GM12891 (cell line): ENCODE results near the gene FAM171A2. TPM values are rescaled to one million over a fixed set of nuclear protein-coding genes. Genes with fewer than 3 reads are reported as not detected.

Experiments used
- DNase-seq: peaks from one replicate; pipeline ENCODE4 v3.0.0; 2011; ENCODE audit warnings: low spot score; ENCODE audit not compliant: insufficient read length
- FAIRE-seq: peaks from 2 replicates; lab custom pipeline; 2011; peaks lifted over from hg19 to GRCh38; lab: Jason Lieb, UNC
- PAX5 ChIP-seq: IDR thresholded peaks from 2 replicates; pipeline ENCODE4 v1.6.1; 2011; ENCODE audit warnings: low read length, moderate library complexity, mild to moderate bottlenecking; ENCODE audit not compliant: insufficient read depth, severe bottlenecking
- POLR2A ChIP-seq: IDR thresholded peaks from 2 replicates; pipeline ENCODE4 v1.6.1; 2011; ENCODE audit warnings: low read depth, low read length, control low read depth
- POLR2AphosphoS5 ChIP-seq: IDR thresholded peaks from 2 replicates; pipeline ENCODE4 v1.6.1; 2011; ENCODE audit warnings: low read depth, low read length, control low read depth
- POU2F2 ChIP-seq: IDR thresholded peaks from 2 replicates; pipeline ENCODE4 v1.6.1; 2011; ENCODE audit warnings: low read depth, mild to moderate bottlenecking, control low read depth, low read length, moderate library complexity
- SPI1 ChIP-seq: IDR thresholded peaks from 2 replicates; pipeline ENCODE4 v1.6.1; 2011; ENCODE audit warnings: low read depth, low read length, control low read depth
- TAF1 ChIP-seq: IDR thresholded peaks from 2 replicates; pipeline ENCODE4 v1.6.1; 2011; ENCODE audit warnings: low read depth, low read length, control low read depth
- polyA plus RNA-seq: library from polyadenylated mRNA; unstranded; fragments of >200 nt; gene quantifications from one replicate; pipeline ENCODE4 v1.2.1, GENCODE V29; 2012; ENCODE audit warnings: low read depth, missing spikeins, inconsistent platforms; ENCODE audit not compliant: missing spikeins

The FAM171A2 gene
- polyA plus RNA-seq, result 0.98 TPM

- peak; percentile 70 for FAIRE-seq
- DNase-seq, result peak; percentile 91
- TF ChIP-seq PAX5 (peak; percentile 11), POLR2AphosphoS5 (no peak)
Measured at GRCh38 chr17:44363613-44364159, at the start of gene FAM171A2. Gene FAM171A2, minus strand, starts transcription at chr17:44363853. Its CDS starts 139 bp downstream, at chr17:44363714.

DNA sequence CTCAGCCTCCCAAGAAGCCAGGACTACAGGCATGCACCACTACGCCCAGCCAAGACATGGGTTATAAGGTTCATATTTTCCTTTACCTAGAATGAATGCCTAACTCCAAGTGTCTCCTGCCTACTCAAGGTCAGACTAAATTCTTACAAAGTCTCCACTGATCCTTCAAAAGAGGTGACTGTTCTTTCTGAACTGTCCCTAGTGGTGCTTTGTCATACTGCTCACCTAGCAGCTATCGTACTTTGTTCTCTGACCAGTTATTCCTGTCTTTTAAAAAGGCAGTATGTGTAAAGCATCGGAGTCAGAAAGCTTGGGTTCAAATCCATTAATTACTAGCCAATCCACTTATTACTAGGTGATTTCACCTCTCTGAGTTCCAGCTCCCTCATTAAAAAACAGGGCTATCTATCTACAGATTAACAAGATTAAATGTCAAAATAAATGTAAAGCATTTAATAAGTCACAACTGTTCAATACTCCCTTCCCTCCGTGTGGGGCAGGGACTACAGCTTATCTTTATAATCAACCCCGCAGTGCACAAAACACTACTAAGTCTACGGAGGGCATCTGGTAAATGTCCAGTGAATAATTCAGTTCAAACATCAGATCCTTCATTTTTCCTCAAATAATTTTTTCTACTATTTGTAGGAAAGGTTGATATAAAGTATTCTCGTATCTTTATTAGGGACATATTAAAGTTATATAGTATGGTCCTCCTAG is 45.8 kb upstream of the FAM171A2 start:
- no peak for TF ChIP-seq POU2F2
- no peak for TF ChIP-seq TAF1
- TF ChIP-seq POLR2AphosphoS5, result no peak
- TF ChIP-seq SPI1, result no peak
- TF ChIP-seq POLR2A, result no peak
- no peak for TF ChIP-seq PAX5
- peak; percentile 9 for FAIRE-seq

DNA sequence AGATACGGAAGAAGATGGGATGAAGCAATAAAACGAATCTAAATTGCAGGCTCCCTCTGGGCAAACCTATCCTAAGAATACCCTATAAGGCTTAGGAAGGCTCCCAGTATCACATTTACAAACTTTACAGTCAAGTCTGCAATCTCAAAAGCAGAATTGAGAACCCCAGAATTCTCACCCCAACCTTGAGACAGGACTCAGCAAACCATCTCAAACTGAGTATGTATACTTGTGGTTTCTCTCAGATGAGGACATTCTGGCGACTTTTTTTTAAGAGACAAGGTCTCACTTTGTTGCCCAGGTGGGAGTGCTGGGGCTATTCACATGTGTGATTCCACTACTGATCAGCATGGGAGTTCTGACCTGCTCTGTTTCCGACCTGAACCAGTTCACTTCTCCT is 45.1 kb upstream of the FAM171A2 start:
- DNase-seq, result no peak
- TF ChIP-seq TAF1 (no peak), POLR2A (no peak), POU2F2 (no peak), SPI1 (peak; percentile 80), POLR2AphosphoS5 (no peak), PAX5 (no peak)
- FAIRE-seq, result peak; percentile 71

More for the DNA sequence above, 45.8 kb upstream of the FAM171A2 start:
- no peak for DNase-seq

DNA sequence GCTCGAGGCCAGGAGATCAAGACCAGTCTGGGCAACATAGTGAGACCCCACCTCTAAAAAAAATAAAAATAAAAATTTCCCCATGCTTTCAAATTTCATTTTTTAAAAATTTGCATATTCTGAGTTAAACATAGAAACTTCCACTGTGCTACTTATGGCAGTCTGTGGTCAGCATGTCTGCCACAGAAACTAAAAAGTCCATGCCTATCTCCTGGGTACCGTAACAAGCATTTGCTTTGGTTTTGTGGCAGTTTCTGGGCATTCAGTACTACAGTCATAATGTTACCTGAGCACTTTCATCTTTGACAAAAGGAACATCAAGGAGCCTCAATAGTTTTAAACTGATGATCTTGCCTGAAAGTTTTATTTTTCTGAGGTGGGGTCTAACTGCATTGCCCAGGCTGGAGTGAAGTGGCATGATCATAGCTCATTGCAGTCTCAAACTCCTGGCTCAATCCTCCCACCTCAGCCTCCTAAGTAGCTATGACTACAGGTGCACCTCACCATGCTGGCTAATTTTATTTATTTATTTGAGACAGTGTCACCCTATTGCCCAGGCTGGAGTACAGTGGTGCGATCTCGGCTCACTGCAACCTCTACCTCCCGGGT is 39.0 kb upstream of the FAM171A2 start:
- DNase-seq (no peak), FAIRE-seq (peak; percentile 51)
- TF ChIP-seq POU2F2, result peak; percentile 81
- TF ChIP-seq POLR2A, result no peak
- no peak for TF ChIP-seq SPI1
- TF ChIP-seq TAF1, result no peak

GRCh38 chr17:44400226-44400847 is 36.7 kb upstream of the FAM171A2 start:
- DNase-seq (no peak), FAIRE-seq (peak; percentile 69)
- TF ChIP-seq POLR2AphosphoS5, result no peak
- no peak for TF ChIP-seq TAF1
- no peak for TF ChIP-seq PAX5
- TF ChIP-seq POU2F2, result no peak
- no peak for TF ChIP-seq POLR2A
- no peak for TF ChIP-seq SPI1

GRCh38 chr17:44398692-44399691 is 35.3 kb upstream of the FAM171A2 start:
- DNase-seq (no peak), FAIRE-seq (no peak)
- TF ChIP-seq SPI1, result no peak
- no peak for TF ChIP-seq POU2F2
- no peak for TF ChIP-seq POLR2A
- TF ChIP-seq POLR2AphosphoS5, result no peak
- TF ChIP-seq PAX5, result no peak
- no peak for TF ChIP-seq TAF1

DNA sequence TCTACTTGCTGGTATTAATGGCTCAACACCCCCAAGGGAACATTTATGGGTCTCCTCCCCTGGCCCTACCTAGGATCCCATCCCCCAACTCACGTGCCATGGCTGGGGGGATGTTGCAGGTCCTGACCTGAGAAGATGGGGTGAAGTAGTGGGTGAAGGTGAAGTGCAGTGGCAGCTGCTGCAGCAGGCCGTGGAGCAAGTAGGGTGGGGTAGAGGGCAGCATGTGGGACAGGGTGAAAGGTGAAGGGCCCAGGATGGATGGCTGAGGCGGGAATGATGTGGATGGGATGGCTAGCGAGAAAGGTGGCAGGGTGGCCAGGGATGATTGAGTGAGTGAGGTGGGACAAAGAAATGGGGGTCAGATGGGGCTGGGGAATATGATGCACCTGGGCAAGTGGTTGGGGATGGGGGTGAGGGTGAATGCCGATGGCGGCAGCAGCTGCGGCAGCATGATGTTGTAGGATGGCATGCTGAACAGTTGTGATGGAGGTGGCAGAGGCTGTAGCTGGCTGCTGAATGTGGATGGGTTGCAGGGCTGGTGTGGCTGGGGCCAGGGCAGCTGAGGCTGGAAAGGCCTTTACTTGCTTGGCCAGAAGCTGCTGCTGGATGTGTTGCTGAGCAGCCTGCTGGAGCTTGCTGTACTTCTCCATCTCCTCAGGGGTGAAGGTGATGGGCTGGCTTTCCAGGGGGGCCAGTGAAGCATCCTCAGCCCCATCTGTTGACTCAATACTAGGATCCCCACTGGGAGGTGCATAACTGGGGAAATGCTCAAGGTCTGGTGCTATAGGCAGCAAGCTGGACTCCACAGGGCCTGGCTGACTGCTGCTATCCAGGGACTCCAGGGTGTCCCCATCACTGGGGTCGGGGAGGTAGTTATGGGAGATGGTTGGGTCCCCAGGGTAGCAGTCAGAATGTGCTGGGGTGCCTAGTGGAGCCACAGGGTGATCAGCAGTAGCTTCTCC is 34.1 kb upstream of the FAM171A2 start:
- DNase-seq (no peak), FAIRE-seq (no peak)
- TF ChIP-seq POLR2AphosphoS5, result no peak
- TF ChIP-seq TAF1, result no peak
- TF ChIP-seq POLR2A, result no peak
- no peak for TF ChIP-seq POU2F2
- TF ChIP-seq SPI1, result no peak
- TF ChIP-seq PAX5, result no peak

DNA sequence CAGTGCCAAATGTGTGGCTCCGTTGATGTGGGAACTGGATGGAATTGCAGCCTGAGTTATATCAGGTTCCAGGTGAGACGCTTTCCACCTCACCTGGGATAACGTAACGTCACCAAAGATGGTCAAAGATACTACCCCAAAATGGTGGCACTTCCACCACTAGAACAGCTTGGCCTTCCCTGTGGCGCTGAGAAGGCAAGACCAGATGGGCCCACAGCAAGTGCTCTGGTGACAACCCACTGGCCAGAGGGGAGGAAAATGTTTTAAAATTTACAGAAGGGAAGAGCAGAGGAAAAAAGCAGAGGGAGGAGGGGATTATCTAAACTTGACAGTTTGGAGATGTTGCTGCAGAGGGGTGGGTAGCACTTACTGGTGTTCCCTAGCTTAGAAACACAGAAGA is 33.3 kb upstream of the FAM171A2 start:
- DNase-seq (no peak), FAIRE-seq (no peak)
- TF ChIP-seq POLR2AphosphoS5 (no peak), POU2F2 (no peak), POLR2A (no peak), SPI1 (no peak), TAF1 (no peak), PAX5 (no peak)
